Measurements from ENCODE around the gene KBTBD6.
"Not testable (repeated sequence)": the region's sequence is repeated elsewhere in the genome, so short reads cannot be mapped to it uniquely, and the experiment has no call there.

Gene KBTBD6

GRCh38 chr13:41132512-41133152 lies at the start of gene KBTBD6:
KBTBD6 (minus strand) TSS chr13:41132802; CDS start chr13:41132511, 291 bp downstream.
- DNase-seq: peak; percentile 94

- DNase-seq: no peak
Measured at GRCh38 chr13:41182231-41182630, 49.6 kb upstream of the KBTBD6 start.

GRCh38 chr13:41179593-41180250 lies 47.1 kb upstream of the KBTBD6 start:
- DNase-seq: no peak

- DNase-seq: no peak
Measured at GRCh38 chr13:41178040-41178439, 45.4 kb upstream of the KBTBD6 start.

- no peak for DNase-seq
Measured at GRCh38 chr13:41177616-41178015, 45.0 kb upstream of the KBTBD6 start.

- DNase-seq: not testable (repeated sequence)
Measured at GRCh38 chr13:41175576-41175975, 43.0 kb upstream of the KBTBD6 start.

- DNase-seq: no peak
Measured at GRCh38 chr13:41162151-41162550, 29.5 kb upstream of the KBTBD6 start.

GRCh38 chr13:41159174-41159573 lies 26.6 kb upstream of the KBTBD6 start:
- no peak for DNase-seq

GRCh38 chr13:41157048-41157717 lies 24.6 kb upstream of the KBTBD6 start:
- DNase-seq: no peak

GRCh38 chr13:41156620-41157019 lies 24.0 kb upstream of the KBTBD6 start:
- no peak for DNase-seq

GRCh38 chr13:41154042-41154441 lies 21.4 kb upstream of the KBTBD6 start:
- DNase-seq: no peak

GRCh38 chr13:41152005-41152404 lies 19.4 kb upstream of the KBTBD6 start:
- no peak for DNase-seq

GRCh38 chr13:41150058-41150457 lies 17.5 kb upstream of the KBTBD6 start:
- DNase-seq: no peak

GRCh38 chr13:41148419-41149283 lies 16.0 kb upstream of the KBTBD6 start:
- no peak for DNase-seq

GRCh38 chr13:41145136-41145908 lies 12.7 kb upstream of the KBTBD6 start:
- DNase-seq: no peak

- DNase-seq: no peak
Measured at GRCh38 chr13:41144576-41144975, 12.0 kb upstream of the KBTBD6 start.

GRCh38 chr13:41139296-41139966 lies 6.8 kb upstream of the KBTBD6 start:
- no peak for DNase-seq

GRCh38 chr13:41137951-41138350 lies 5.3 kb upstream of the KBTBD6 start:
- DNase-seq: no peak

- DNase-seq: no peak
Measured at GRCh38 chr13:41137241-41137640, 4.6 kb upstream of the KBTBD6 start.

GRCh38 chr13:41136396-41137031 lies 3.9 kb upstream of the KBTBD6 start:
- DNase-seq: no peak

GRCh38 chr13:41133951-41134350 lies 1.3 kb upstream of the KBTBD6 start:
- DNase-seq: no peak

All from DMS79 (cell line).